Measurements from ENCODE around the gene PHF23. TPM values are rescaled to one million over a fixed set of nuclear protein-coding genes. Genes with fewer than 3 reads are reported as not detected.

Gene PHF23
- total RNA-seq, 1 experiment from 2014 or later: 48.5 TPM

DNA sequence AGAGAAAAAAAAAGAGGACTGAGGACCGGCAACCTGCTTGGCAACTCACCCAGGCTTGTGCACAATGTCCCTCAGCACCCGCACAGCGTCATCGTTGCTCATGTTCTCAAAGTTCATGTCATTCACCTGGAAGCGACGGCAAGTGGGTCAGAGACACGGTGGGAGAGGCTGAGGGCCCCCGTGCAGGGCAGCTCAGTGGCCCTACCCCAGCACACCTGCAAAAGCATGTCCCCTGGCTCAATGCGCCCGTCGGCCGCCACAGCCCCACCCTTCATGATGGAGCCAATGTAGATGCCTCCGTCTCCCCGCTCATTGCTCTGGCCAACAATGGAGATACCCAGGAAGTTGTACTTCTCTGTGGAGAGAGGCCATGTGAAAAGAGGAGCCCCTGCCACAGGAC, 10.3 kb downstream of the PHF23 start:
- ChIA-PET RAD21 (ENCODE audit: low non-redundant PET in 1 of 2, low total read pairs in 2 of 2, uncharacterized antibody in 2 of 2, unreplicated experiment in 2 of 2) (no interaction called here), POLR2A (no interaction called here)
- H3K36me3 ChIP-seq (ENCODE audit: control insufficient read depth in 1 of 2, insufficient read depth in 2 of 2, low read length in 2 of 2): peaks cover 43 to 47% of the 10 kb centered on the region in 2 experiments

DNA sequence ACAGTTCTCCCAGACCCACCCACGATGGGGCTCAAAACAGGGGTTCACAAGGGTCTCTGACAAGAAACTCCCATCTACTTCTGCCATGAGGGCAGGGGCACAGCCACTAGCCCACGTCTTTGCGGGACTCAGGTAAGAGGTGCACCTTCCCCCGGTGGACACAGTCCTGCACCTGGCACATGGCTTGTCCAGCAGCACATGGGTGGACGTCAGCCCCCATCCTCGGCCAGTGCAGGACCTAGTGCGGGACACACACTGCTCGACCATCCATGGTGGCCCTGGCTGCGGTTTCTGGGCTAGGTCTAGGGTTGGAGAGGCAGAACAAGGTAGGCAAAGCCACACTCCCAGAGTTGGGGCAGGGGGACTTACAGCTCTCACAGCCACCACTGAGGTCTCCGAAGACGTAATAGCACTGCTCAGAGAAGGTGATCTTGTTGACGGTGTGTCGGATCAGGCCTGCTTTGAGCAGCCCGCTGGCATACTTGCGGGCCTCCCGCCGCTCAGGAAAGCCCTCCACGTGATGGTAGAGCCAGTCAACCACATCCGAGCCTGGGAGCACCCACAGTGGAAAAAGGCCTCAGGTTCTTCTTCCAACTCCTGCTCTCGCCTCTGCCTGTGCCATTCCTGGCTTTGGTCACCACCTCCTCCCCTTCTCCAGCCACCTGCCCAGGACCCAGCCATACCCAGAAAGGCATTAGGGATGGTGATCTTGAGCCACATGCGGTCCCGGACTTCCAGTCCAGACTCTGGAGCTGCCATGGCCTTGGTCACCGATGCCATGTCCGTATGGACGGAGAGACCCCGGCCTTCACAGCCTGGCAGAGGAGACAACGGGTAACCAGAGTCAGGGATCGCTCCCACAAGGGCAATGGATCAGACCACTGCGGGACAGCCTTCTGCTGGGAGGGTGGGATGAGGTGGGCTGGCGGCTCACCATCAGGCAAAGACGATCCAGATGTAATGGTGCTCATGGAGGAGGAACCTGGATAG, 12.2 kb downstream of the PHF23 start:
- H3K9me3 ChIP-seq (ENCODE audit: control insufficient read depth in 1 of 2, insufficient read depth in 1 of 2, low read depth in 1 of 2, low read length in 2 of 2): no peaks in the 10 kb centered on the region
- H3K79me2 ChIP-seq (ENCODE audit: insufficient read depth, low read length): peaks cover 35% of the 10 kb centered on the region
- BruUV-seq (replicated peaks): no TSS peak
- ChIA-PET RAD21 (ENCODE audit: low non-redundant PET in 1 of 2, low total read pairs in 2 of 2, uncharacterized antibody in 2 of 2, unreplicated experiment in 2 of 2) (no interaction called here), CTCF (no interaction called here), POLR2A (no interaction called here)
- ATAC-seq: no peak
- no peak overlapping the region for H3K27ac ChIP-seq (ENCODE audit: low read depth, low read length)
- H3K27me3 ChIP-seq (ENCODE audit: insufficient read depth, low read length): no peaks in the 10 kb centered on the region
- H4K20me1 ChIP-seq (ENCODE audit: insufficient read depth): peaks cover under 1% of the 10 kb centered on the region; the same call in 1 of the 2 replicates
- peaks cover 0 to 18% of the 10 kb centered on the region in 2 experiments; a peak in 2 of 4 replicates for H3K4me1 ChIP-seq (ENCODE audit: control insufficient read depth in 1 of 2, insufficient read depth in 2 of 2, low read length in 2 of 2)
- peaks cover 57 to 62% of the 10 kb centered on the region in 2 experiments for H3K36me3 ChIP-seq (ENCODE audit: control insufficient read depth in 1 of 2, insufficient read depth in 2 of 2, low read length in 2 of 2)
- no peak for DNase-seq (ENCODE audit: low read depth, low spot score)
- H3K9ac ChIP-seq (ENCODE audit: low read length): no peak overlapping the region
- no peak overlapping the region for H3K4me2 ChIP-seq (ENCODE audit: low read length)
- no peak overlapping the region for H3K4me3 ChIP-seq (replicated peaks in 1 of 2; ENCODE audit: low read depth in 1 of 2, low read length in 2 of 2)
- H2AFZ ChIP-seq (ENCODE audit: low read depth, low read length, poor library complexity, severe bottlenecking): no peak overlapping the region
- intact Hi-C loops (cut with micrococcal nuclease): no loop called here
- no peaks in the 10 kb centered on the region for H3K9me2 ChIP-seq (ENCODE audit: insufficient read depth)
- TF ChIP-seq ZNF274 (IDR thresholded peaks at IDR 0.05; ENCODE audit: low read depth, low read length) (no peak), SRF (IDR thresholded peaks at IDR 0.05; ENCODE audit: low read depth) (no peak), POLR2A (IDR thresholded peaks at IDR 0.05; ENCODE audit: borderline replicate concordance, extremely low read depth, insufficient read depth, insufficient read length) (no peak), SP1 (IDR thresholded peaks at IDR 0.05; ENCODE audit: low read depth) (no peak), ZFX (IDR thresholded peaks at IDR 0.05) (no peak), RAD21 (IDR thresholded peaks at IDR 0.05; ENCODE audit: low read depth) (no peak), CEBPB (IDR thresholded peaks at IDR 0.05; ENCODE audit: low read depth) (no peak), EZH2 (IDR thresholded peaks at IDR 0.05) (no peak), YY1 (IDR thresholded peaks at IDR 0.05; ENCODE audit: extremely low read depth, insufficient replicate concordance, low read depth, low read length) (no peak), ELF1 (IDR thresholded peaks at IDR 0.05; ENCODE audit: borderline replicate concordance, low read depth) (no peak)
- TF ChIP-seq, protein P1, sequence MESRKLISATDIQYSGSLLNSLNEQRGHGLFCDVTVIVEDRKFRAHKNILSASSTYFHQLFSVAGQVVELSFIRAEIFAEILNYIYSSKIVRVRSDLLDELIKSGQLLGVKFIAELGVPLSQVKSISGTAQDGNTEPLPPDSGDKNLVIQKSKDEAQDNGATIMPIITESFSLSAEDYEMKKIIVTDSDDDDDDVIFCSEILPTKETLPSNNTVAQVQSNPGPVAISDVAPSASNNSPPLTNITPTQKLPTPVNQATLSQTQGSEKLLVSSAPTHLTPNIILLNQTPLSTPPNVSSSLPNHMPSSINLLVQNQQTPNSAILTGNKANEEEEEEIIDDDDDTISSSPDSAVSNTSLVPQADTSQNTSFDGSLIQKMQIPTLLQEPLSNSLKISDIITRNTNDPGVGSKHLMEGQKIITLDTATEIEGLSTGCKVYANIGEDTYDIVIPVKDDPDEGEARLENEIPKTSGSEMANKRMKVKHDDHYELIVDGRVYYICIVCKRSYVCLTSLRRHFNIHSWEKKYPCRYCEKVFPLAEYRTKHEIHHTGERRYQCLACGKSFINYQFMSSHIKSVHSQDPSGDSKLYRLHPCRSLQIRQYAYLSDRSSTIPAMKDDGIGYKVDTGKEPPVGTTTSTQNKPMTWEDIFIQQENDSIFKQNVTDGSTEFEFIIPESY (IDR thresholded peaks at IDR 0.05; ENCODE audit: extremely low read depth, insufficient replicate concordance, low read length): no peak
- TF ChIP-seq, protein P2, sequence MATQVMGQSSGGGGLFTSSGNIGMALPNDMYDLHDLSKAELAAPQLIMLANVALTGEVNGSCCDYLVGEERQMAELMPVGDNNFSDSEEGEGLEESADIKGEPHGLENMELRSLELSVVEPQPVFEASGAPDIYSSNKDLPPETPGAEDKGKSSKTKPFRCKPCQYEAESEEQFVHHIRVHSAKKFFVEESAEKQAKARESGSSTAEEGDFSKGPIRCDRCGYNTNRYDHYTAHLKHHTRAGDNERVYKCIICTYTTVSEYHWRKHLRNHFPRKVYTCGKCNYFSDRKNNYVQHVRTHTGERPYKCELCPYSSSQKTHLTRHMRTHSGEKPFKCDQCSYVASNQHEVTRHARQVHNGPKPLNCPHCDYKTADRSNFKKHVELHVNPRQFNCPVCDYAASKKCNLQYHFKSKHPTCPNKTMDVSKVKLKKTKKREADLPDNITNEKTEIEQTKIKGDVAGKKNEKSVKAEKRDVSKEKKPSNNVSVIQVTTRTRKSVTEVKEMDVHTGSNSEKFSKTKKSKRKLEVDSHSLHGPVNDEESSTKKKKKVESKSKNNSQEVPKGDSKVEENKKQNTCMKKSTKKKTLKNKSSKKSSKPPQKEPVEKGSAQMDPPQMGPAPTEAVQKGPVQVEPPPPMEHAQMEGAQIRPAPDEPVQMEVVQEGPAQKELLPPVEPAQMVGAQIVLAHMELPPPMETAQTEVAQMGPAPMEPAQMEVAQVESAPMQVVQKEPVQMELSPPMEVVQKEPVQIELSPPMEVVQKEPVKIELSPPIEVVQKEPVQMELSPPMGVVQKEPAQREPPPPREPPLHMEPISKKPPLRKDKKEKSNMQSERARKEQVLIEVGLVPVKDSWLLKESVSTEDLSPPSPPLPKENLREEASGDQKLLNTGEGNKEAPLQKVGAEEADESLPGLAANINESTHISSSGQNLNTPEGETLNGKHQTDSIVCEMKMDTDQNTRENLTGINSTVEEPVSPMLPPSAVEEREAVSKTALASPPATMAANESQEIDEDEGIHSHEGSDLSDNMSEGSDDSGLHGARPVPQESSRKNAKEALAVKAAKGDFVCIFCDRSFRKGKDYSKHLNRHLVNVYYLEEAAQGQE (IDR thresholded peaks at IDR 0.05; ENCODE audit: low read depth): no peak

More for the DNA sequence above, 10.3 kb downstream of the PHF23 start:
- Histone ChIP-seq H3K27me3 (ENCODE audit: insufficient read depth, low read length) (no peaks in the 10 kb centered on the region), H3K9ac (ENCODE audit: low read length) (no peak overlapping the region), H3K4me1 (ENCODE audit: control insufficient read depth in 1 of 2, insufficient read depth in 2 of 2, low read length in 2 of 2) (peaks cover 6 to 31% of the 10 kb centered on the region in 2 experiments; a peak in 3 of 4 replicates), H4K20me1 (ENCODE audit: insufficient read depth) (peaks cover 4% of the 10 kb centered on the region; the same call in 1 of the 2 replicates), H2AFZ (ENCODE audit: low read depth, low read length, poor library complexity, severe bottlenecking) (no peak overlapping the region), H3K27ac (ENCODE audit: low read depth, low read length) (no peak overlapping the region), H3K9me3 (ENCODE audit: control insufficient read depth in 1 of 2, insufficient read depth in 1 of 2, low read depth in 1 of 2, low read length in 2 of 2) (no peaks in the 10 kb centered on the region), H3K4me3 (replicated peaks in 1 of 2; ENCODE audit: low read depth in 1 of 2, low read length in 2 of 2) (no peak overlapping the region), H3K4me2 (ENCODE audit: low read length) (no peak overlapping the region), H3K79me2 (ENCODE audit: insufficient read depth, low read length) (peaks cover 47% of the 10 kb centered on the region), H3K9me2 (ENCODE audit: insufficient read depth) (no peaks in the 10 kb centered on the region)
- no peak for ATAC-seq
- intact Hi-C loops (cut with micrococcal nuclease): no loop called here
- TF ChIP-seq MAX (IDR thresholded peaks at IDR 0.05): no peak
- no TSS peak for BruUV-seq (replicated peaks)
- no peak for DNase-seq (ENCODE audit: low read depth, low spot score)
- CTCF ChIA-PET: interaction anchor here (1.5 kb wide), 1 partner anchor 8 kb away, joined by 4 read pairs; no protein-coding TSS in a partner anchor

Data from HCT116 (cell line).